GM23338 (cell line): ENCODE results near the gene MTMR3.

ENCODE experiments used
- CTCF ChIP-seq, 2 experiments: fragments of 200-600 bp in 1 of 2; sonication (generic) in 1 of 2; conservative IDR thresholded peaks; 2 replicates each; pipeline versions ENCODE4 v1.5.1 to v1.6.1; 2016 to 2017; ENCODE audit warnings: antibody characterized with exemption in 2 of 2, low read depth in 2 of 2, mild to moderate bottlenecking in 2 of 2, moderate library complexity in 1 of 2
- EZH2 ChIP-seq: fragments of 200-600 bp; sonication (generic); IDR thresholded peaks from one replicate; pipeline ENCODE4 v1.8.0; 2017; ENCODE audit warnings: antibody characterized with exemption, mild to moderate bottlenecking, low read depth; ENCODE audit not compliant: unreplicated experiment
- EZH2phosphoT487 ChIP-seq: fragments of 200-600 bp; sonication (generic); IDR thresholded peaks from one replicate; pipeline ENCODE4 v1.8.1; 2018; ENCODE audit warnings: antibody characterized with exemption; ENCODE audit not compliant: unreplicated experiment
- NANOG ChIP-seq: IDR thresholded peaks from 2 replicates; pipeline ENCODE4 v1.6.1; 2016; ENCODE audit warnings: antibody characterized with exemption, borderline replicate concordance
- POLR2AphosphoS5 ChIP-seq: IDR thresholded peaks from 2 replicates; pipeline ENCODE4 v1.6.1; 2016; ENCODE audit warnings: antibody characterized with exemption, low read depth
- REST ChIP-seq: IDR thresholded peaks from one replicate; pipeline ENCODE4 v1.6.1; 2018; ENCODE audit warnings: antibody characterized with exemption; ENCODE audit not compliant: unreplicated experiment
- STAT1 ChIP-seq: IDR thresholded peaks from one replicate; pipeline ENCODE4 v1.6.1; 2016; ENCODE audit warnings: antibody characterized with exemption; ENCODE audit not compliant: unreplicated experiment
- ZNF331 ChIP-seq: fragments of 250-450 bp; sonication (Bioruptor Pico); IDR thresholded peaks from 2 replicates; pipeline ENCODE4 v1.5.0; 2020; ENCODE audit warnings: low read depth, mild to moderate bottlenecking, moderate library complexity

- TF ChIP-seq EZH2phosphoT487 (no peak), CTCF (conservative IDR thresholded peaks at IDR 0.05; ENCODE audit: low read depth in 2 of 2) (peak; percentile 94 to 100), EZH2 (no peak), REST (no peak), POLR2AphosphoS5 (no peak), ZNF331 (CRISPR knock-in tag) (no peak), STAT1 (no peak), NANOG (no peak)
Observed at GRCh38 chr22:30005213-30005857, 122.4 kb downstream of the MTMR3 start.
